ENCODE results near the gene KRT31. TPM values are rescaled to one million over a fixed set of nuclear protein-coding genes. Genes with fewer than 3 reads are reported as not detected.
"Not testable (repeated sequence)": the region's sequence is repeated elsewhere in the genome, so short reads cannot be mapped to it uniquely, and the experiment has no call there.

Gene KRT31
- total RNA-seq, 1 donor from 2014 or later, result not detected

- H3K4me1 Mint-ChIP-seq, result peaks cover under 1% of the 10 kb centered on the region
- Histone ChIP-seq H3K4me1 (no peaks in the 10 kb centered on the region), H3K27ac (no peak overlapping the region), H3K79me2 (ENCODE audit: low read depth) (no peaks in the 10 kb centered on the region), H3K36me3 (no peaks in the 10 kb centered on the region), H3K4me2 (no peak overlapping the region), H3K4me3 (no peak overlapping the region), H4K20me1 (ENCODE audit: low read depth) (no peaks in the 10 kb centered on the region), H3K27me3 (no peaks in the 10 kb centered on the region), H3F3A (ENCODE audit: low read depth) (no peaks in the 10 kb centered on the region), H3K9me3 (ENCODE audit: low read depth) (no peaks in the 10 kb centered on the region), H3K9ac (no peak overlapping the region), H2AFZ (replicated peaks) (no peak overlapping the region)
- no peak overlapping the region for H3K4me3 Mint-ChIP-seq
- DNase-seq (ENCODE audit: low spot score), result no peak
- peaks cover 6% of the 10 kb centered on the region for H3K27me3 Mint-ChIP-seq (ENCODE audit: insufficient read depth, low read depth)
- H3K27ac Mint-ChIP-seq, result no peak overlapping the region
- TF ChIP-seq EZH2 (IDR thresholded peaks at IDR 0.05) (no peak), EZH2phosphoT487 (IDR thresholded peaks at IDR 0.05) (no peak), CTCF (IDR thresholded peaks at IDR 0.05) (no peak)
- H3K36me3 Mint-ChIP-seq, result no peaks in the 10 kb centered on the region
- no peaks in the 10 kb centered on the region for H3K9me3 Mint-ChIP-seq
These were observed 1.8 kb downstream of the KRT31 start for GRCh38 chr17:41395611-41396010.

- not testable (repeated sequence) for H3K27ac Mint-ChIP-seq
These were observed 2.4 kb downstream of the KRT31 start for GRCh38 chr17:41395044-41395443.

GRCh38 chr17:41394254-41394996, 3.0 kb downstream of the KRT31 start:
- no peaks in the 10 kb centered on the region for H3K79me2 ChIP-seq (ENCODE audit: low read depth)
- H2AFZ ChIP-seq (replicated peaks), result peak overlapping the region; percentile 57
- H3K27ac Mint-ChIP-seq, result no peak overlapping the region
- H3K36me3 Mint-ChIP-seq, result no peaks in the 10 kb centered on the region
- no peak for DNase-seq (ENCODE audit: low spot score)
- peaks cover 10% of the 10 kb centered on the region for H3K27me3 Mint-ChIP-seq (ENCODE audit: insufficient read depth, low read depth)
- no peaks in the 10 kb centered on the region for H3F3A ChIP-seq (ENCODE audit: low read depth)
- no peaks in the 10 kb centered on the region for H3K36me3 ChIP-seq
- no peak for TF ChIP-seq CTCF (IDR thresholded peaks at IDR 0.05)
- TF ChIP-seq EZH2phosphoT487 (IDR thresholded peaks at IDR 0.05), result no peak
- TF ChIP-seq EZH2 (IDR thresholded peaks at IDR 0.05), result no peak
- H3K9me3 ChIP-seq (ENCODE audit: low read depth), result no peaks in the 10 kb centered on the region
- no peaks in the 10 kb centered on the region for H3K9me3 Mint-ChIP-seq
- no peak overlapping the region for H3K4me3 ChIP-seq
- H3K4me3 Mint-ChIP-seq, result no peak overlapping the region
- no peaks in the 10 kb centered on the region for H3K4me1 ChIP-seq
- no peaks in the 10 kb centered on the region for H4K20me1 ChIP-seq (ENCODE audit: low read depth)
- H3K27ac ChIP-seq, result no peak overlapping the region
- peaks cover 4% of the 10 kb centered on the region for H3K4me1 Mint-ChIP-seq
- H3K9ac ChIP-seq, result no peak overlapping the region
- no peak overlapping the region for H3K4me2 ChIP-seq
- no peaks in the 10 kb centered on the region for H3K27me3 ChIP-seq

More at GRCh38 chr17:41395044-41395443, 2.4 kb downstream of the KRT31 start:
- DNase-seq (ENCODE audit: low spot score); H3K36me3 ChIP-seq; H3K27me3 Mint-ChIP-seq (ENCODE audit: insufficient read depth, low read depth); H3K79me2 ChIP-seq (ENCODE audit: low read depth); H3K27me3 ChIP-seq; H3K9me3 ChIP-seq (ENCODE audit: low read depth); H3K27ac ChIP-seq; H3K4me2 ChIP-seq; H3K9me3 Mint-ChIP-seq; H3F3A ChIP-seq (ENCODE audit: low read depth); H3K36me3 Mint-ChIP-seq; H3K4me1 ChIP-seq; H3K4me3 ChIP-seq; H3K9ac ChIP-seq; H4K20me1 ChIP-seq (ENCODE audit: low read depth); H3K4me3 Mint-ChIP-seq; H3K4me1 Mint-ChIP-seq: not testable (repeated sequence)
- peak overlapping the region; percentile 57 for H2AFZ ChIP-seq (replicated peaks)

GRCh38 chr17:41393826-41394225, 3.6 kb downstream of the KRT31 start:
- H3K79me2 ChIP-seq (ENCODE audit: low read depth), result no peaks in the 10 kb centered on the region
- no peaks in the 10 kb centered on the region for H3F3A ChIP-seq (ENCODE audit: low read depth)
- H3K4me3 Mint-ChIP-seq, result no peak overlapping the region
- no peak overlapping the region for H3K4me3 ChIP-seq
- H2AFZ ChIP-seq (replicated peaks), result no peak overlapping the region
- no peak overlapping the region for H3K27ac Mint-ChIP-seq
- no peaks in the 10 kb centered on the region for H3K36me3 Mint-ChIP-seq
- H3K4me1 ChIP-seq, result no peaks in the 10 kb centered on the region
- H3K36me3 ChIP-seq, result no peaks in the 10 kb centered on the region
- no peaks in the 10 kb centered on the region for H3K9me3 Mint-ChIP-seq
- no peaks in the 10 kb centered on the region for H3K27me3 ChIP-seq
- no peak overlapping the region for H3K27ac ChIP-seq
- no peaks in the 10 kb centered on the region for H4K20me1 ChIP-seq (ENCODE audit: low read depth)
- TF ChIP-seq CTCF (IDR thresholded peaks at IDR 0.05), result no peak
- no peak for TF ChIP-seq EZH2 (IDR thresholded peaks at IDR 0.05)
- TF ChIP-seq EZH2phosphoT487 (IDR thresholded peaks at IDR 0.05), result no peak
- no peak overlapping the region for H3K9ac ChIP-seq
- H3K27me3 Mint-ChIP-seq (ENCODE audit: insufficient read depth, low read depth), result peaks cover 10% of the 10 kb centered on the region
- peaks cover 4% of the 10 kb centered on the region for H3K4me1 Mint-ChIP-seq
- DNase-seq (ENCODE audit: low spot score), result no peak
- no peaks in the 10 kb centered on the region for H3K9me3 ChIP-seq (ENCODE audit: low read depth)
- H3K4me2 ChIP-seq, result no peak overlapping the region

Data from neural progenitor cell (in vitro differentiated cells).